GM19395 (cell line): ENCODE measurements around the gene TAOK3.
A peak's percentile ranks its signal among the peaks of the same experiment; 100 is the strongest.
"Not testable (repeated sequence)": the region's sequence is repeated elsewhere in the genome, so short reads cannot be mapped to it uniquely, and the experiment has no call there.

ENCODE experiments used
- ATAC-seq: cut with Tn5 transposase; IDR thresholded peaks from one replicate; pipeline ENCODE4 v1.9.1; 2021; ENCODE audit warnings: mild to moderate bottlenecking, moderate library complexity; ENCODE audit not compliant: unreplicated experiment

TAOK3 gene

GRCh38 chr12:118372541-118373495 is at the start of gene TAOK3:
TAOK3 (minus strand) TSS chr12:118372907; CDS start chr12:118255567, 117,340 bp downstream.
- peak; percentile 80 for ATAC-seq

- ATAC-seq, result no peak
Measured at GRCh38 chr12:118420673-118421072, 48.0 kb upstream of the TAOK3 start.

- ATAC-seq, result no peak
Measured at GRCh38 chr12:118418385-118419057, 45.8 kb upstream of the TAOK3 start.

DNA sequence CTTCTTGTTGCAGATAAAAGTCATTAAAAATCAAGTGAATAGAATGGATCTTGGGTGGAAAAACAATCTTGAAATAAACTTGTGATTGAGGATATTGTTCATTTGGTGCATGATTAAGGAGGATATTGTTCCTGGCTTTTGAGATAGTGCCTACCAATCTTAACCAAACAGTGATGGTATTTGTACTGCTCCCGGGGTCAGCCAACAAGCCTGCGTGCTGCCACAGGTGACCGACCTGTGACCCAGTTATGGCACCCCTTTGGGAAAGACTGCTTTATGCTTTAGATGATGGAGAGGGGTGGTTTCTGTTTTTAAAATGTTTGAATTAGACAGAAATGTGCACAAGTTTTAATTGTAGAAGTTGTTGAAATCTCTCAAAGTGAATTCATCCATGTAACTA is 45.2 kb upstream of the TAOK3 start:
- ATAC-seq, result no peak

DNA sequence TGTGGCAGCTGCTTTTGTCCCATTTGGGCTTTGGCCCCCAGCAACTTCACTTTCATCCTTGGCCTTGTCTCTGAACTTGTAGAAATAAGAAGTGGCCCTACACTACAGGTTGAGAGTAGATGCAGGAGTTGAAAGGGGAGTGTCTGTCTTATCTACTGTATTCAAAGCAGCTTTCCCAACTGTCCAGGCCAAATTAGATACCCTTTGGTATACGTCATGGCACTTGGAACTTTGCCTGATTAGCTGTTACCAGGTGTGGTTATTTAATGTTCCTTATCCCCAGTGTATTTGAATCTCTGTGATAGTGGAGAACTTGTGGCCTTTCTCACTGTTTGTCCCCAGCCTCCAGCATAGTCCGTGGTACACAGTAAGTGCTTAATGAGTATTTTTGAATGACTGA is 37.1 kb upstream of the TAOK3 start:
- no peak for ATAC-seq

DNA sequence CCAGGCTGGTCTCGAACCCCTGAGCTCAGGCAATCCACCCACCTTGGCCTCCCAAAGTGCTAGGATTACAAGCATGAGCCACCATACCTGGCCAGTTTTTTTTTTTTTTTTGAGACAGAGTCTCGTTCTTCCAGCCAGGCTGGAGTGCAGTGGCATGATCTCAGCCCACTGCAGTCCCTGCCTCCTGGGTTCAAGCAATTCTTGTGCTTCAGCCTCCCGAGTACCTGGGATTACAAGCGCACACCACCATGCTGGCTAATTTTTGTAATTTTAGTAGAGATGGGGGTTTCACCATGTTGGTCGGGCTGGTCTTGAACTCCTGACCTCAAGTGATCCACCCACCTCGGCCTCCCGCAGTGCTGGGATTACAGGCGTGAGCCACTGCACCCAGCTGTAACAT is 35.5 kb upstream of the TAOK3 start:
- ATAC-seq, result not testable (repeated sequence)

DNA sequence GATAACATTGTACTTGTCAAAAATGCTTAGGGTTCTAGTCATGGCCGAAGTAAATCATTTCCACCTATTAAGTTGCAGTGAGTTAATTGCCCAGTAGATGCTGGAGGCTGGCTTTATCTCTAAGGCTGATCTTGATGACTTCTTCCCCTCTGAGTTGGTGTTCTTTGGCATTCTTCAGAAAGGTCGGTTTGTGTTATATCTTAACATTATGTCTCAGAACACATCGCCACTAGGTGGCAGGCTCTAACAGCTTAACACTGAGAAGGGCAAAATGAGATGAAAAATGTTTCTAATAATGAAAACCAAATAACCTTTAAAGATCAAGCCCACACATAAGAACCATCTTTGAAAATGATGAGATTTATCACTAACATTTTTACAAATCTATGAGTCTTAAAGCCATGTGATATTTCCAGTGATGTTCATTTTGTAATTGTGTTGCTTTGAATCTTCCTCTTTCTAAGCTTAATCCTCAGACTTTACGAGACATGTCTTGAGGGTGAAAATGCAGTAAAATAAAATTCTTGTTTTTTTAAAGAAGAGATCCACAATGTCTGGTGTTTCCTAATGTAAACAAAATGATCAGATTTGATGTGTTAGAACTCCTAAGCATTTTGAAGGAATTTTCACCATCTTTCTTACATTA is 32.3 kb upstream of the TAOK3 start:
- ATAC-seq, result peak; percentile 54

- no peak for ATAC-seq
Measured at GRCh38 chr12:118402251-118402650, 29.5 kb upstream of the TAOK3 start.

GRCh38 chr12:118398940-118399339 is 26.2 kb upstream of the TAOK3 start:
- ATAC-seq, result no peak

- no peak for ATAC-seq
Measured at GRCh38 chr12:118398524-118398923, 25.8 kb upstream of the TAOK3 start.

- ATAC-seq, result no peak
Measured at GRCh38 chr12:118397708-118398440, 25.2 kb upstream of the TAOK3 start.

DNA sequence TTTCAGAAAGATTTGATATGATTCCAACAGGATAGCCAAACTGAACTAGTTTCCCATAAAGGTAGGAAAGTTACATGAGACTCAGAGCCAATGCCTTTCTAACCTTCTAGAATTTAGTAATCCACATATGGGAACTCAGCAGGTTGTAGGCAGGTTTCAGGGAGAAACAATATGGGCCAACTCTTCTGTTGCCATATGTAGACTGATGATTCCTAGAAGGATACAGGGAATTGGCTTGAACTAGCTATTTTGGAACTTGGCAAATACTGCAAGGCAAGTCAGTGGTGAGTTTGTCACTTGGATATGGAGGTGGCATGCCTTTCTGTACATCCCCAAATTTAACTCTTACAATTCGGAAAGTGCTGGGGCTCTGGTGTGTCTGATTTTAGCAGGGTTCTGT is 19.1 kb upstream of the TAOK3 start:
- ATAC-seq, result no peak

DNA sequence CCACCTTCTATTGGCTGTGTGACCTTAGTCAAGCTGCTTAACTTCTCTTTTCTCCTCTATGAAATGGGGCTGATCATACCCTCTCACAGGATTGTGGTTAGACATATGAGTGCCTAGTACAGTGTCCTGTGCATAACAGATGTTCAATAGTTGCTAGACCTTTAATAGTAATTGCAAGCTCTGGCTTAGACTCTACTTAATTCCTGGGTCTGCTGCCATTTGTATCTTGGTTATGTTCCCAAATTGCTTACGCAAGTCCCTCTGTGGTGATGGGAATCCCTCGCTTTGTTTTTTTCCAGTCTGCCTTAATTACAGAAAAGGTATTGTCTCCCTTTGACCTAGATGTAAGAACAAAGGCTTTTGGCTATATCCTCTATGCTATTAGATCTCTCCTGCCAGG is 18.7 kb upstream of the TAOK3 start:
- ATAC-seq, result no peak

GRCh38 chr12:118377884-118378470 is 5.3 kb upstream of the TAOK3 start:
- no peak for ATAC-seq

DNA sequence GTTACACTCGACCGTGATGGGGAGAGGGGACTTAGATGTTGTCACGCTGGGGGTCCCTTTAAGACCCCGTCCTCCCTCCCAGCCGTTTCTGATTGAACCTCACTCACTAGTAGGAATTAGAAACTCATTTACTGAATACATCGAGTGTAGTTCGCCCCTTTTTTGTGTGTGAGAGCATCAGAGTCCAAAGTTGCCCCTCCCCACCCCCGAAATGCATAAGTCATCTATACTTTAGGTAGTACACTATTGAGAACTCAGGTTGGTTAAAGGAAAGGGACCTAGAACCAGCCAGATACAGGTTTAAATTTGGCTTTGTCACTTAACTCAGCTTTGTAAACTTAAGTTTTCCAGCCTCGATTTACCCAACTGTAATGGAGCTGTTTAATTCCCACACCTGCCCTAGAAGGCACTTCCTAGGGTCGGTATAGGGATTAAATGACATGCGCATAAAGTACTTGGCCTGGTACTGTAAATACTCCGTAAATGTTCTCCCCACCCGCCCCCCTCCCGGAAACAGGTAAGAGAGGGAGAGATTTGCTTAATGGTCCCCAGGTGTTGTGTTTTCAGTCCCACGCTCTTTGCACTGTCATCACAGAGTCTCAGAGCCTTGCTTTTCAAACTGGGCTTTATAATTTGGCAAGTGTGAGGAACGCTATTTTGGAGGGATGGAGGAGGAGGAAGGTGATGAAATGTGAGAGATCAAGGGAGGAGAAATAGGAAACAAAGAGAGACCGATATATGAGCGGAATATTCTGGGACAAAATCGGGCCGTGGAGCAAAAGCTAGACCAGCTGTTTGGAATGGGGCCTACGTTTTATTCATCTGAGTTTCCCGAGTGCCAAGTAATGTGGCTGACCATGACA is 4.5 kb upstream of the TAOK3 start:
- no peak for ATAC-seq

- ATAC-seq, result peak; percentile 37
Measured at GRCh38 chr12:118376089-118377020, 3.6 kb upstream of the TAOK3 start, which contains the start of gene SUDS3. SUDS3 (plus strand) TSS chr12:118376555; CDS start chr12:118376692, 137 bp downstream.

- no peak for ATAC-seq
Measured at GRCh38 chr12:118375348-118375747, 2.6 kb upstream of the TAOK3 start.

DNA sequence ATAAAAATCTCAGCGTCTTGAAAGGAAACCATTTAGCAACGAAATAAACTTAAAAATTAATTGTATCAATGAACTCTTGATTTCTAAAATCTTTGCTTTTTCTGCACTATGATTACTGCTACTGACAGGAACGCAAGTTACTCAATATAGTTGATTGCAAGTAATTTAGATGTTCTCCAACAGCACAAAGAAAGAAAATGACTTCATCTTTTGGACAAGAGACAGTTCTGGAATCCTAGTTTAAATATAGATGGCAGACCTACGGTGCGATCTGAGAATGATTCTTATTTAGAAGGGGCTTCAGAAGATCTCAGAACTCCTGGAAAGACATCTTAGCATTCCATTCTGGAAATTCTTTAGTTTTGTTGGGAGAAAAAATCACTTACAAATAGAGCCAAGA is 2.2 kb upstream of the TAOK3 start:
- ATAC-seq, result no peak
